BE2C (cell line): ENCODE data around the gene CCDC9B.

Source experiments
- DNase-seq: peaks from one replicate; pipeline ENCODE4 v3.0.0-alpha.2; 2020
- H3K27me3 ChIP-seq: fragments of 250-450 bp; sonication (Bioruptor Pico); 2 replicates; pipeline ENCODE4 v1.5.1; 2020; ENCODE audit warnings: mild to moderate bottlenecking
- H3K36me3 ChIP-seq: fragments of 250-450 bp; sonication (Bioruptor Pico); 2 replicates; pipeline ENCODE4 v1.5.1; 2020; ENCODE audit warnings: mild to moderate bottlenecking
- H3K4me1 ChIP-seq: fragments of 250-450 bp; sonication (Bioruptor Pico); 2 replicates; pipeline ENCODE4 v1.5.1; 2020
- H3K4me3 ChIP-seq: 2 replicates; pipeline ENCODE4 v1.5.1; 2011; ENCODE audit warnings: low read depth, low read length
- H3K9me3 ChIP-seq: fragments of 250-450 bp; sonication (Bioruptor Pico); 2 replicates; pipeline ENCODE4 v1.5.1; 2020
- CTCF ChIP-seq: IDR thresholded peaks from 2 replicates; pipeline ENCODE4 v1.5.1; 2012; ENCODE audit warnings: mild to moderate bottlenecking, low read depth, low read length

The CCDC9B gene

GRCh38 chr15:40290918-40291574, 49.7 kb downstream of the CCDC9B start:
- Histone ChIP-seq H3K36me3 (no peaks in the 10 kb centered on the region), H3K9me3 (no peaks in the 10 kb centered on the region), H3K4me1 (no peaks in the 10 kb centered on the region), H3K27me3 (no peaks in the 10 kb centered on the region), H3K4me3 (peak overlapping the region; percentile 37)
- no peak for TF ChIP-seq CTCF
- DNase-seq, result peak; percentile 75

GRCh38 chr15:40290545-40290917, 50.2 kb downstream of the CCDC9B start:
- no peak for DNase-seq
- Histone ChIP-seq H3K9me3 (no peaks in the 10 kb centered on the region), H3K4me3 (no peak overlapping the region), H3K4me1 (no peaks in the 10 kb centered on the region; the same call in 1 of the 2 replicates), H3K27me3 (no peaks in the 10 kb centered on the region), H3K36me3 (no peaks in the 10 kb centered on the region)
- TF ChIP-seq CTCF, result no peak

GRCh38 chr15:40289140-40289775, 51.5 kb downstream of the CCDC9B start:
- no peak for TF ChIP-seq CTCF
- Histone ChIP-seq H3K9me3 (no peaks in the 10 kb centered on the region), H3K36me3 (no peaks in the 10 kb centered on the region), H3K4me1 (no peaks in the 10 kb centered on the region; the same call in none of the 2 replicates), H3K4me3 (no peak overlapping the region), H3K27me3 (no peaks in the 10 kb centered on the region)
- no peak for DNase-seq

GRCh38 chr15:40287968-40288367, 52.8 kb downstream of the CCDC9B start:
- Histone ChIP-seq H3K4me1 (no peaks in the 10 kb centered on the region; the same call in none of the 2 replicates), H3K9me3 (no peaks in the 10 kb centered on the region), H3K27me3 (peaks cover 4% of the 10 kb centered on the region), H3K36me3 (no peaks in the 10 kb centered on the region), H3K4me3 (no peak overlapping the region)
- peak; percentile 49 for DNase-seq
- TF ChIP-seq CTCF, result no peak

- TF ChIP-seq CTCF, result no peak
- no peaks in the 10 kb centered on the region for H3K36me3 ChIP-seq
- no peak for DNase-seq
- H3K9me3 ChIP-seq, result no peaks in the 10 kb centered on the region
- no peaks in the 10 kb centered on the region; the same call in none of the 2 replicates for H3K4me1 ChIP-seq
- H3K4me3 ChIP-seq, result no peak overlapping the region
- peaks cover 9% of the 10 kb centered on the region for H3K27me3 ChIP-seq
These were observed 53.2 kb downstream of the CCDC9B start for GRCh38 chr15:40287505-40287904.

- no peak for TF ChIP-seq CTCF
- H3K4me1 ChIP-seq, result no peaks in the 10 kb centered on the region; the same call in none of the 2 replicates
- H3K4me3 ChIP-seq, result no peak overlapping the region
- H3K27me3 ChIP-seq, result peaks cover 16% of the 10 kb centered on the region
- no peaks in the 10 kb centered on the region for H3K9me3 ChIP-seq
- no peak for DNase-seq
- no peaks in the 10 kb centered on the region for H3K36me3 ChIP-seq
These were observed 53.9 kb downstream of the CCDC9B start for GRCh38 chr15:40286794-40287193.
